GM19025 (cell line): ENCODE results near the gene LHFPL2.

ENCODE experiments used
- ATAC-seq: cut with Tn5 transposase; IDR thresholded peaks from one replicate; pipeline ENCODE4 v1.9.1; 2021; ENCODE audit warnings: mild to moderate bottlenecking, low read depth, moderate library complexity; ENCODE audit not compliant: unreplicated experiment

LHFPL2 gene

GRCh38 chr5:78509884-78510769 lies 138.4 kb downstream of the LHFPL2 start:
- peak; percentile 83 for ATAC-seq

GRCh38 chr5:78509145-78509865 lies 139.3 kb downstream of the LHFPL2 start:
- no peak for ATAC-seq

GRCh38 chr5:78508186-78508765 lies 140.3 kb downstream of the LHFPL2 start:
- no peak for ATAC-seq

- ATAC-seq = no peak
These were observed 141.0 kb downstream of the LHFPL2 start for GRCh38 chr5:78507531-78507930.

- no peak for ATAC-seq
These were observed 142.1 kb downstream of the LHFPL2 start for GRCh38 chr5:78506261-78507024.

GRCh38 chr5:78505860-78506259 lies 142.7 kb downstream of the LHFPL2 start:
- ATAC-seq = no peak

GRCh38 chr5:78504704-78505677 lies 143.6 kb downstream of the LHFPL2 start:
- no peak for ATAC-seq

- no peak for ATAC-seq
These were observed 144.5 kb downstream of the LHFPL2 start for GRCh38 chr5:78503958-78504653.

GRCh38 chr5:78501411-78502352 lies 146.9 kb downstream of the LHFPL2 start:
- no peak for ATAC-seq

GRCh38 chr5:78500871-78501270 lies 147.7 kb downstream of the LHFPL2 start:
- ATAC-seq = no peak

GRCh38 chr5:78500028-78500427 lies 148.5 kb downstream of the LHFPL2 start:
- ATAC-seq = no peak

GRCh38 chr5:78499485-78499884 lies 149.1 kb downstream of the LHFPL2 start:
- ATAC-seq = no peak

GRCh38 chr5:78497573-78498533 lies 150.7 kb downstream of the LHFPL2 start:
- no peak for ATAC-seq

GRCh38 chr5:78496373-78496772 lies 152.2 kb downstream of the LHFPL2 start:
- no peak for ATAC-seq

GRCh38 chr5:78495800-78496199 lies 152.8 kb downstream of the LHFPL2 start:
- no peak for ATAC-seq

GRCh38 chr5:78492650-78493049 lies 155.9 kb downstream of the LHFPL2 start:
- no peak for ATAC-seq

GRCh38 chr5:78492224-78492623 lies 156.3 kb downstream of the LHFPL2 start:
- no peak for ATAC-seq
